ENCODE measurements around the gene UBE2E2. TPM values are rescaled to one million over a fixed set of nuclear protein-coding genes. Genes with fewer than 3 reads are reported as not detected.

Gene UBE2E2
- total RNA-seq, 1 experiment from 2014 or later = 9.5 TPM

DNA sequence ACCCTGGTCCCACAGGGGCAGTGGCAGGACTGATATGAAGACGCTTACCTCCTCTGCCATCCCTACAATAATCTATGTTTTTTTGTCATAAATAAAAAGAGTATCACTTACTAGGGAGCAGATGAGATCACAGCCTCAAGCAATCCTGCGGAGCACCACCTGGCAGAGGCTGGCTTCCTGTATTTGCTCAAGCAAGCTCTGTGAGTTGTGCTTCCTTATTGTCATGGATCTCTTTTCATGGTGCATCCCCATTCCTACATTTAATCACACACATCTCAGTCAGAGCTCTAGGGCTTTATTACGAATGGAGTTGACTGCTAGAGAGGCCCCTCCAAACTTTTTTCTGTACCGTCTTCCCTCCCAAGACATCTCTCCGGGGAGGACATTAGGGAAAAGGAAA lies 186.0 kb downstream of the UBE2E2 start:
- no peak for DNase-seq (ENCODE audit: low spot score)

- DNase-seq (ENCODE audit: low spot score) = no peak
Observed at GRCh38 chr3:23389686-23390085, 186.6 kb downstream of the UBE2E2 start.

DNA sequence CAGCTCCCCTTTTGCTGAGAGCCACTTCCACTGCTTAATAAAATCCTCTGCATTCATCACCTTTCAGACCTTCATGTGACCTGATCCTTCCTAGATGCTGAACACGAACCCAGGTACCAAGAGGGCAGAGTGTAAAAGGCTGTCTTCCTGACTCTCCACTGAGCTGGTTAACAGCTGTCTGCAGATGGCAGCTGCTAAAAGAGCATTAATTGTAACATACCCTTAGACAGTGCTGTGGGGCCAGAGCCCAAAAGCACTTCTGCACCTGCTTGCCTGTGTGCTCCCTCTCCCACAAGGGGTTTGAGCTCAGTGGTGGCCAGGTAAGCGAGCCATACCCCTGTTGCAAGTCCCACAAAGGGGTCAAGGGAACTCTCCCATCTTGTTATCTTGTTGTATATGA lies 187.3 kb downstream of the UBE2E2 start:
- DNase-seq (ENCODE audit: low spot score) = no peak

DNA sequence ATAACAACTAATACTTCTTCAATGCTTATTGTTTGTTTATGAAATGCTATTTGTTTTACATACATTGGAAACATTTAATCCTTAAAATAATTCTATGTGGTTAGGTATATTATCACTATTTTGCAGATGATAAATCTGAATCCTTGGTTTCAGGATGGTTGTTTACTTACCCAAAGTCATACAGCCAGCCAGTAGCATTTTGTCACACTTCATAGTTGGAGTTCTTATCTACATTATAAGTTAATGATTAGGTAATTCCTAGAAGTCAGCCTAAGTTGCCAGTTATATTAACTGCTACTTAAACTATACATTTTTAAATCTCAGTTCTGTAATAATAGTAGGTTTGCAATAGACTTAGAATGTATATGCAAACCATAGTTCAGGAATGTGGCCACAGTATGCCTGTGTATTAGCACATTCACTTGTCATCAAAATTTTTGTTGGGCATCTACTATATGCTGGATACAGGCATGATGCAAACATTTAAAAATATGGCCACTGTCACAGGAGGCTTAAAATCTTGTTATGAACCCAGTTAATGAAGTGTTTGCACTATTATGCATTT lies 187.9 kb downstream of the UBE2E2 start:
- DNase-seq (ENCODE audit: low spot score) = no peak

GRCh38 chr3:23395115-23395514 lies 192.0 kb downstream of the UBE2E2 start:
- no peak for DNase-seq (ENCODE audit: low spot score)

DNA sequence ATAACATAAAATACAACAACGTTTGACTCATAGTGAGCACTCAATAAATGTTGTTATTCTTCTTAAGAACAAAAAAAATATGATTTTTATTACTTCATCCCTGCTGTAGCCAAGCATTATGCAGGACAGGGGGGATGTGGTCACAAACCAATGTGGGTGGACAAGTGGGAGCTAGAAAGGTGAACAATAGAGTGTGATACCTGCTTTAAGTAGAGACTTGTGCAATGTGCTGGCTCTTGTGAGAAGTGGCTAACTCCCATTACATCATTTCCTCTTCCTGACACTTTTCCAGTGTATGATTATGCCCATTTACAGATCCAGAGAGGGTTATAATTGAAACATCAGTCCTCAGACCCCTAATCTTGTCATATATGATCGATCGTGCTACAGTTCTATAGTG lies 193.6 kb downstream of the UBE2E2 start:
- no peak for DNase-seq (ENCODE audit: low spot score)

- DNase-seq (ENCODE audit: low spot score) = no peak
Observed at GRCh38 chr3:23399221-23399620, 196.1 kb downstream of the UBE2E2 start.

- no peak for DNase-seq (ENCODE audit: low spot score)
Observed at GRCh38 chr3:23402728-23403492, 199.8 kb downstream of the UBE2E2 start.

DNA sequence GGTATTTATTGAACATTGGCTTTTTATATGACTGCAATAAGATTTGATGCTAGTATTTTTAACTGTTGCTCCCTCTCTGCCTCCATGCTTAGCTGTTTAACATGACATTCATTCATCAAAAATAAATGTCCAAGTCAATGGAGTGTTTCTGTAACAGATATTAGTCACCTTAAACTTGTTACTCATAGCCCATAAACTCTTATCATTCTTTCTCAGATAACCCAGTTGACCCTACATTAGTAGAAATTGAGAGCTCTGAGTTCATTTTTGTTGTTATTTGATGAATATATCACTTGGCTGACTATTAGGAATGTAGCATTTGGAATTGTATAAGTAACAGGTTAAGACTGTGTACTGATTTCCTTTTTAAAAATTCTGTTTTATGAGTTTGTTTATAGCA lies 201.1 kb downstream of the UBE2E2 start:
- peak; percentile 67 for DNase-seq (ENCODE audit: low spot score)

- no peak for DNase-seq (ENCODE audit: low spot score)
Observed at GRCh38 chr3:23405081-23405480, 202.0 kb downstream of the UBE2E2 start.

GRCh38 chr3:23406601-23407000 lies 203.5 kb downstream of the UBE2E2 start:
- no peak for DNase-seq (ENCODE audit: low spot score)

- no peak for DNase-seq (ENCODE audit: low spot score)
Observed at GRCh38 chr3:23418026-23418425, 214.9 kb downstream of the UBE2E2 start.

DNA sequence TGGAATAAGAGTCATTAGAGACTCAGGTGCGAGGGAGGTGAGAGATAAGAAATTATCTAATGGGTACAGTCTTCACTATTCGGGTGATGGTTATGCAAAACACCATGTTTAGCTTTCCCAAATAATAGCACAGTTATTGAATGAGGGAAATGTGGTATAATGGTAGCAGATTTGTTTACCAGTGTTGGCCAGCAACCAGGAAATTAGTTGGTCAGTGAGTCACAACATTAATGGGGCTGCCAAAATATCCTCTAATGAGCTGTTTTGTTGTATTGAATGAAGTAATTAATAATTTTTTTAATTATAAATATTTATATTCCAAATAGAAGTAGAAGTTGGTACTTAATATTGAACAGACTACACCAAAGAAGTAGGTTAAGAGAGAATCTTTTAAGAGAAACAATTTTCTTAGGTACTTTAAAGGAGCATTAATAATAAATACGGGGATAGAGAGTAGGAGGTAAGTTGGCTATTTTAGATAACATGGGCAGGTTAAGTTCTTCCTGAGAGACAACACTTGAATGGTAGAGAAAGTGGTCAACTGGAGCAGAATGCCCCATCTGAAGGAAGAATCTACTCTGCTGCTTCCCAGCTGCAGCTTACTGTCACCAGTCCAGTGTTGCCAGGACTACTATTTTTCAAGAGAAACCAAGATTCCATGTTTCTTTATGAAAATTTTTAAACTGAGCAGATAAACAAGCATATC lies 218.8 kb downstream of the UBE2E2 start:
- no peak for DNase-seq (ENCODE audit: low spot score)

- no peak for DNase-seq (ENCODE audit: low spot score)
Observed at GRCh38 chr3:23422517-23422851, 219.4 kb downstream of the UBE2E2 start.

DNA sequence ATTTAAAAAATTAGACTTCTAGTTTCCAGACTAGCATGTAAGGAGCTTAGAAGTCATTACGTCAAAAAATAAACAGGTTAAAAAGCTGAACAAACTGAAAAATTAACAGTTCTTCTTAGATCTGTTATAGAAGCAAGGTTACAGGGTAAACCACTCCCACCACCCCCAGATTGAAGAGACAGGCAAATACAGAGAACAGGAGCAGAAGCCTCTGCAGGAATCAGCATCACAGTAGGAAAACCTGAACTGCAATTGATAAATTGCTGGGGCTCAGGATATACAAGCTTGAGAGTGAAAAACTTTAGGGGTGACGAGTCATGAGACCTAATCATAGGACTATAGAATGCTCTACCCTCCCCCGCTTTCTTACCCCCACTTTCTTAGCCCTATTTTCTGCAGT lies 222.3 kb downstream of the UBE2E2 start:
- DNase-seq (ENCODE audit: low spot score) = no peak

GRCh38 chr3:23430781-23431398 lies 227.8 kb downstream of the UBE2E2 start:
- no peak for DNase-seq (ENCODE audit: low spot score)

DNA sequence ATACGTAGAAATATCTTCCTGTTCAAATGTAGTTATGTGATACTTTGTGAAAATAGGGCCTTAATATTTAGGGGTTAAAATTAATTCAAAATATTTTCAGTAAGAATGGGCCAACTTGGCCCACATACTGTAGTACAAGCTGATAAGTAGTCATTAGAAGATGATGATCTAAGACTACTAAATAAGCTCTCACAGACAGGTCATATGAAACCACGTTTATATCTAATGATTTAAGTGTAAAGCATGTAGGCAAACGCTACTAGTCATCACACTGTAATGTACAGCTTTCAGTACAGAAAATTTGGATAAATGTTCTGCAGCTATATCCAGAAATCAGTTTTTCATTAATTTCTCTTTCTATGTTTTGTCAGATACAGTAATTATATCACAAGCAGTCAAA lies 228.6 kb downstream of the UBE2E2 start:
- no peak for DNase-seq (ENCODE audit: low spot score)

GRCh38 chr3:23435318-23435717 lies 232.2 kb downstream of the UBE2E2 start:
- no peak for DNase-seq (ENCODE audit: low spot score)

- DNase-seq (ENCODE audit: low spot score) = no peak
Observed at GRCh38 chr3:23435904-23436303, 232.8 kb downstream of the UBE2E2 start.

GRCh38 chr3:23437484-23438145 lies 234.5 kb downstream of the UBE2E2 start:
- DNase-seq (ENCODE audit: low spot score) = no peak

DNA sequence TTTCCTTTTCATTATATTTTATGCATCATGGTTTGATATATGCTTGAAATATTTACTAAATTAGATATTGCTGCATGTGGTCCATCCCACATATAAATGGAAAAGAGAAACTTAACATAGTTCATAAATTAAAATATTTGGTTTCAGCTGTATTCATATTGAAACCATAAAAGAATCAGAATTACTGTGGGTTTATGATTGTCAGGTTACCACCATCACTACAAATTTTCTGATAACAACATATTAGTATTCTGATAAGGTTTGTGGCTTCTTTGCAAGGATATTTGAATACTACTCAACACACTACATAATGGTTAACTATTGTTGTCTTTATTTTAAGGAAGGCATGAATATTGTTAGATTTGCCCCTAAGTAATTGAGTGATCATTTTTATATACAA lies 235.5 kb downstream of the UBE2E2 start:
- DNase-seq (ENCODE audit: low spot score) = no peak

DNA sequence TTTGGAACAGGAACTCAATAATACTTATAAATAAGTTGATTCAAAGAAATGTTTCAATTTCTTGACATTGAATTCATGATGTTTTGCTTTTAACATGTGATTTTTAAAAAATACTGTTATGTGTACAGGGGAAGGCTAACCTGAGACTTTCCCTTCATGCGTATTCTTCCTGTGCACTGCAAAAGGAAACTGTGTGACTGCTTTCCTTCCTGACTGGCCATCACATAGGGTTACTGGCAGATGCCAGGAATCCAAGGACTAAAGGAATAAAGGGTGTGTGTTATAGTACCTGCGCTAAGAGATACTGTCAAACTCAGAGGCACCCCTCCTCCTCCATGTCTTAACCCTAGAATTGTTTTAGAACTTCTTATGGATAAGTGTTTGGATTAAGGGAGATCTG lies 236.0 kb downstream of the UBE2E2 start:
- no peak for DNase-seq (ENCODE audit: low spot score)
